Liver (tissue), 9 donors: ENCODE results near the gene NMNAT1. TPM values are rescaled to one million over a fixed set of nuclear protein-coding genes. Genes with fewer than 3 reads are reported as not detected.

Source experiments
- DNase-seq: peaks from one replicate; pipeline ENCODE4 v3.0.0-alpha.2; 2017; ENCODE audit warnings: low spot score
- H3K27ac ChIP-seq, 2 donors: one replicate each; pipeline ENCODE4 v1.7.0; 2013; ENCODE audit warnings: inconsistent platforms in 2 of 2, low read length in 2 of 2, control low read depth in 1 of 2, low read depth in 1 of 2, mild to moderate bottlenecking in 1 of 2
- H3K27me3 ChIP-seq, 4 donors: one replicate each; pipeline versions ENCODE4 v1.6.1 to v1.7.0; 2013; ENCODE audit warnings: low read length in 3 of 4, inconsistent platforms in 1 of 4, mild to moderate bottlenecking in 1 of 4, moderate library complexity in 1 of 4; ENCODE audit not compliant: control insufficient read depth in 4 of 4, insufficient read depth in 4 of 4
- H3K36me3 ChIP-seq, 4 donors: one replicate each; pipeline versions ENCODE4 v1.6.1 to v1.7.0; 2013; ENCODE audit warnings: low read length in 3 of 4, mild to moderate bottlenecking in 3 of 4, low read depth in 1 of 4, moderate library complexity in 1 of 4; ENCODE audit not compliant: control insufficient read depth in 4 of 4, insufficient read depth in 3 of 4
- H3K4me1 ChIP-seq, 4 donors: one replicate each; pipeline versions ENCODE4 v1.6.1 to v1.7.0; 2013; ENCODE audit warnings: low read length in 3 of 4, mild to moderate bottlenecking in 3 of 4, moderate library complexity in 1 of 4; ENCODE audit not compliant: control insufficient read depth in 4 of 4, insufficient read depth in 4 of 4
- H3K4me3 ChIP-seq, 3 donors: one replicate each; pipeline versions ENCODE4 v1.6.1 to v1.7.0; 2013; ENCODE audit warnings: low read length in 3 of 3, control low read depth in 1 of 3, low read depth in 1 of 3, mild to moderate bottlenecking in 1 of 3
- H3K9ac ChIP-seq, 2 donors: one replicate each; pipeline ENCODE4 v1.7.0; 2013; ENCODE audit warnings: low read length in 2 of 2, mild to moderate bottlenecking in 2 of 2, moderate library complexity in 2 of 2, control low read depth in 1 of 2, low read depth in 1 of 2
- H3K9me3 ChIP-seq, 4 donors: one replicate each; pipeline versions ENCODE4 v1.6.1 to v1.7.0; 2013; ENCODE audit warnings: low read length in 3 of 4; ENCODE audit not compliant: control insufficient read depth in 4 of 4
- EGR1 ChIP-seq, 2 donors: IDR thresholded peaks; 2 replicates each; pipeline ENCODE4 v1.6.1; 2016 to 2018; ENCODE audit warnings: antibody characterized with exemption in 2 of 2, low read depth in 2 of 2
- FOXA1 ChIP-seq: IDR thresholded peaks from 2 replicates; pipeline ENCODE4 v1.6.1; 2016; ENCODE audit warnings: antibody characterized with exemption
- FOXA2 ChIP-seq: IDR thresholded peaks from 2 replicates; pipeline ENCODE4 v1.6.1; 2016; ENCODE audit warnings: antibody characterized with exemption
- GABPA ChIP-seq, 2 donors: IDR thresholded peaks in 1 of 2; conservative IDR thresholded peaks in 1 of 2; 2 replicates each; pipeline ENCODE4 v1.6.1; 2016; ENCODE audit warnings: antibody characterized with exemption in 2 of 2, mild to moderate bottlenecking in 1 of 2, moderate library complexity in 1 of 2
- HNF4A ChIP-seq, 2 donors: conservative IDR thresholded peaks; 2 replicates each; pipeline ENCODE4 v1.6.1; 2016; ENCODE audit warnings: antibody characterized with exemption in 2 of 2, mild to moderate bottlenecking in 2 of 2
- HNF4G ChIP-seq: IDR thresholded peaks from 2 replicates; pipeline ENCODE4 v1.6.1; 2016; ENCODE audit warnings: antibody characterized with exemption
- JUND ChIP-seq, 2 donors: IDR thresholded peaks; 2 replicates each; pipeline ENCODE4 v1.6.1; 2016; ENCODE audit warnings: antibody characterized with exemption in 2 of 2
- NR2F2 ChIP-seq: IDR thresholded peaks from 2 replicates; pipeline ENCODE4 v1.6.1; 2016; ENCODE audit warnings: antibody characterized with exemption
- RAD21 ChIP-seq, 2 donors: IDR thresholded peaks; 2 replicates each; pipeline ENCODE4 v1.6.1; 2016; ENCODE audit warnings: antibody characterized with exemption in 2 of 2, mild to moderate bottlenecking in 2 of 2
- RXRA ChIP-seq, 2 donors: IDR thresholded peaks; 2 replicates each; pipeline ENCODE4 v1.6.1; 2017 to 2018; ENCODE audit warnings: antibody characterized with exemption in 2 of 2, mild to moderate bottlenecking in 1 of 2
- SP1 ChIP-seq: IDR thresholded peaks from 2 replicates; pipeline ENCODE4 v1.6.1; 2018; ENCODE audit warnings: antibody characterized with exemption, mild to moderate bottlenecking
- YY1 ChIP-seq: IDR thresholded peaks from 2 replicates; pipeline ENCODE4 v1.6.1; 2016; ENCODE audit warnings: antibody characterized with exemption, mild to moderate bottlenecking
- WGBS: extraction: QIAGEN DNeasy Blood & Tissue Kit; methylation state at CpG from one replicate; pipeline ENCODE4 v1.1.7; 2013; 5-methylcytosine and 5-hydroxymethylcytosine counted together
- polyA plus RNA-seq, 2 donors: library from polyadenylated mRNA; stranded (reverse) in 1 of 2; unstranded in 1 of 2; fragments of 200-250 nt in 1 of 2; fragments of >200 nt in 1 of 2; fragmentation: Nextera tagmentation in 1 of 2; extraction: Ambion mirVana in 1 of 2; gene quantifications; one replicate each; pipeline versions ENCODE4 v1.2.1 to v1.2.3, GENCODE V29; 2013 to 2015
- total RNA-seq, 2 donors: library from RNA; depleted of rRNA; stranded (reverse); fragments of >200 nt; gene quantifications; one replicate each; pipeline ENCODE4 v1.2.3, GENCODE V29; 2014
- TF ChIP-seq, protein P1 (sequence below): IDR thresholded peaks from 2 replicates; pipeline ENCODE4 v1.6.1; 2016; ENCODE audit warnings: antibody characterized with exemption, mild to moderate bottlenecking
- TF ChIP-seq, protein P2 (sequence below): fragments of 150-350 bp; IDR thresholded peaks from 2 replicates; pipeline ENCODE4 v1.5.1; 2017; ENCODE audit warnings: improper control_type of control experiment, low read depth, low read length; ENCODE audit not compliant: missing input control
- TF ChIP-seq, protein P3 (sequence below): IDR thresholded peaks from 2 replicates; pipeline ENCODE4 v1.6.1; 2016; ENCODE audit warnings: antibody characterized with exemption
- TF ChIP-seq, protein P4 (sequence below): IDR thresholded peaks from 2 replicates; pipeline ENCODE4 v1.6.1; 2016; ENCODE audit warnings: antibody characterized with exemption
- TF ChIP-seq, protein P5 (sequence below): IDR thresholded peaks from 2 replicates; pipeline ENCODE4 v1.6.1; 2016; ENCODE audit warnings: antibody characterized with exemption
- donor health status: healthy.
- donor health status: healthy.
- donor health status: healthy.
- donor health status: healthy.
- donor health status: healthy.

The NMNAT1 gene
- total and polyA plus RNA-seq, 4 donors = 5.2 to 7.4 (median 5.6) TPM

DNA sequence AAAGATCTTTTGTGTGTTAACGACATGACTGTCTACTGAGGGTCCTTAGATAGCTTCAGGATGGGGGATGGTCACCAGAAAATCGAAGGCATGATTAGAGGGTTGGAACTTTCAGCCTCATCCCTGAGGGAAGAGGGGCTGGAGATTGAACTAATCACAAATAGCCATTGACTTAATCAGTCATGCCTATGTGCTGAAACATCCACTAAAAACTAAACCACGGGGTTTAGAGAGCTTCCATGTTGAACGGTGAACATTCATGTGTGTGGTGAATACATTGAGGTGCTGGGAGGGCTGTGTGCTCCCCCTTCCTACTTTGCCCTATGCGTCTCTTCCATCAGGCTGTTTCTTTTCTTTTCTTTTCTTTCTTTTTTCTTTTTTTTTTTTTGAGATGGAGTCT lies 70.7 kb downstream of the NMNAT1 start:
- TF ChIP-seq, protein P1, sequence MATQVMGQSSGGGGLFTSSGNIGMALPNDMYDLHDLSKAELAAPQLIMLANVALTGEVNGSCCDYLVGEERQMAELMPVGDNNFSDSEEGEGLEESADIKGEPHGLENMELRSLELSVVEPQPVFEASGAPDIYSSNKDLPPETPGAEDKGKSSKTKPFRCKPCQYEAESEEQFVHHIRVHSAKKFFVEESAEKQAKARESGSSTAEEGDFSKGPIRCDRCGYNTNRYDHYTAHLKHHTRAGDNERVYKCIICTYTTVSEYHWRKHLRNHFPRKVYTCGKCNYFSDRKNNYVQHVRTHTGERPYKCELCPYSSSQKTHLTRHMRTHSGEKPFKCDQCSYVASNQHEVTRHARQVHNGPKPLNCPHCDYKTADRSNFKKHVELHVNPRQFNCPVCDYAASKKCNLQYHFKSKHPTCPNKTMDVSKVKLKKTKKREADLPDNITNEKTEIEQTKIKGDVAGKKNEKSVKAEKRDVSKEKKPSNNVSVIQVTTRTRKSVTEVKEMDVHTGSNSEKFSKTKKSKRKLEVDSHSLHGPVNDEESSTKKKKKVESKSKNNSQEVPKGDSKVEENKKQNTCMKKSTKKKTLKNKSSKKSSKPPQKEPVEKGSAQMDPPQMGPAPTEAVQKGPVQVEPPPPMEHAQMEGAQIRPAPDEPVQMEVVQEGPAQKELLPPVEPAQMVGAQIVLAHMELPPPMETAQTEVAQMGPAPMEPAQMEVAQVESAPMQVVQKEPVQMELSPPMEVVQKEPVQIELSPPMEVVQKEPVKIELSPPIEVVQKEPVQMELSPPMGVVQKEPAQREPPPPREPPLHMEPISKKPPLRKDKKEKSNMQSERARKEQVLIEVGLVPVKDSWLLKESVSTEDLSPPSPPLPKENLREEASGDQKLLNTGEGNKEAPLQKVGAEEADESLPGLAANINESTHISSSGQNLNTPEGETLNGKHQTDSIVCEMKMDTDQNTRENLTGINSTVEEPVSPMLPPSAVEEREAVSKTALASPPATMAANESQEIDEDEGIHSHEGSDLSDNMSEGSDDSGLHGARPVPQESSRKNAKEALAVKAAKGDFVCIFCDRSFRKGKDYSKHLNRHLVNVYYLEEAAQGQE = no peak
- TF ChIP-seq YY1 (no peak), FOXA2 (no peak), RAD21 (IDR thresholded peaks at IDR 0.05) (no peak), HNF4G (no peak), GABPA (IDR thresholded peaks at IDR 0.05 in 1 of 2, conservative IDR thresholded peaks at IDR 0.05 in 1 of 2) (no peak), JUND (IDR thresholded peaks at IDR 0.05) (no peak), RXRA (IDR thresholded peaks at IDR 0.05) (no peak), FOXA1 (no peak), NR2F2 (no peak), HNF4A (conservative IDR thresholded peaks at IDR 0.05) (no peak)
- TF ChIP-seq, protein P2, sequence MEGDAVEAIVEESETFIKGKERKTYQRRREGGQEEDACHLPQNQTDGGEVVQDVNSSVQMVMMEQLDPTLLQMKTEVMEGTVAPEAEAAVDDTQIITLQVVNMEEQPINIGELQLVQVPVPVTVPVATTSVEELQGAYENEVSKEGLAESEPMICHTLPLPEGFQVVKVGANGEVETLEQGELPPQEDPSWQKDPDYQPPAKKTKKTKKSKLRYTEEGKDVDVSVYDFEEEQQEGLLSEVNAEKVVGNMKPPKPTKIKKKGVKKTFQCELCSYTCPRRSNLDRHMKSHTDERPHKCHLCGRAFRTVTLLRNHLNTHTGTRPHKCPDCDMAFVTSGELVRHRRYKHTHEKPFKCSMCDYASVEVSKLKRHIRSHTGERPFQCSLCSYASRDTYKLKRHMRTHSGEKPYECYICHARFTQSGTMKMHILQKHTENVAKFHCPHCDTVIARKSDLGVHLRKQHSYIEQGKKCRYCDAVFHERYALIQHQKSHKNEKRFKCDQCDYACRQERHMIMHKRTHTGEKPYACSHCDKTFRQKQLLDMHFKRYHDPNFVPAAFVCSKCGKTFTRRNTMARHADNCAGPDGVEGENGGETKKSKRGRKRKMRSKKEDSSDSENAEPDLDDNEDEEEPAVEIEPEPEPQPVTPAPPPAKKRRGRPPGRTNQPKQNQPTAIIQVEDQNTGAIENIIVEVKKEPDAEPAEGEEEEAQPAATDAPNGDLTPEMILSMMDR = no peak
- Histone ChIP-seq H3K27me3 (no peaks in the 10 kb centered on the region), H3K4me1 (no peaks in the 10 kb centered on the region), H3K27ac (no peak overlapping the region), H3K36me3 (no peaks in the 10 kb centered on the region), H3K9me3 (no peaks in the 10 kb centered on the region), H3K9ac (no peak overlapping the region), H3K4me3 (no peak overlapping the region)
- DNase-seq = no peak
- WGBS = 88% methylated on average over 5 of the region's 5 CpGs

DNA sequence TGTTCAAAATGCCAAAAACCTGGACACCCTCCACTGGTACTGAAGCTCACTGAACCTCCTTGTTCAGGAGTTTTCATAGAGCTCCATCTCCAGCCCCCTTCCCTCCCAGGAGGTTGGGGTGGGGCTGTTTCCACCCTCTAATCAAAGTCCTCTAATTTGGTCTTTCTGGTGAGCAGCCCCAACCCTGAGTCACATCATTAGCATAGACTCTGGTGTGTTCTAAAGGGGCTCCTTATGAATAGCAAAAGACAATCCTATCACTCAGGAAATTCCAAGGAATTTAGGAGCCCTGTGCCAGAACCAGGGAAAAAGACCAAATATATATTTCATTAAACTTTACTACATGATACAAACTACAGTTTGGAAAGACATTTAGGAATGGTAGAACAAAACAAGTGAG lies 76.3 kb downstream of the NMNAT1 start:
- Histone ChIP-seq H3K27ac (no peak overlapping the region), H3K4me3 (no peak overlapping the region), H3K36me3 (no peaks in the 10 kb centered on the region), H3K9ac (no peak overlapping the region), H3K27me3 (no peaks in the 10 kb centered on the region), H3K9me3 (no peaks in the 10 kb centered on the region), H3K4me1 (no peaks in the 10 kb centered on the region)
- DNase-seq = no peak
- no peak for TF ChIP-seq RXRA (IDR thresholded peaks at IDR 0.05)
- TF ChIP-seq NR2F2 = no peak
- TF ChIP-seq, protein P3, sequence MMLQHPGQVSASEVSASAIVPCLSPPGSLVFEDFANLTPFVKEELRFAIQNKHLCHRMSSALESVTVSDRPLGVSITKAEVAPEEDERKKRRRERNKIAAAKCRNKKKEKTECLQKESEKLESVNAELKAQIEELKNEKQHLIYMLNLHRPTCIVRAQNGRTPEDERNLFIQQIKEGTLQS = no peak
- no peak for TF ChIP-seq HNF4G
- TF ChIP-seq, protein P4, sequence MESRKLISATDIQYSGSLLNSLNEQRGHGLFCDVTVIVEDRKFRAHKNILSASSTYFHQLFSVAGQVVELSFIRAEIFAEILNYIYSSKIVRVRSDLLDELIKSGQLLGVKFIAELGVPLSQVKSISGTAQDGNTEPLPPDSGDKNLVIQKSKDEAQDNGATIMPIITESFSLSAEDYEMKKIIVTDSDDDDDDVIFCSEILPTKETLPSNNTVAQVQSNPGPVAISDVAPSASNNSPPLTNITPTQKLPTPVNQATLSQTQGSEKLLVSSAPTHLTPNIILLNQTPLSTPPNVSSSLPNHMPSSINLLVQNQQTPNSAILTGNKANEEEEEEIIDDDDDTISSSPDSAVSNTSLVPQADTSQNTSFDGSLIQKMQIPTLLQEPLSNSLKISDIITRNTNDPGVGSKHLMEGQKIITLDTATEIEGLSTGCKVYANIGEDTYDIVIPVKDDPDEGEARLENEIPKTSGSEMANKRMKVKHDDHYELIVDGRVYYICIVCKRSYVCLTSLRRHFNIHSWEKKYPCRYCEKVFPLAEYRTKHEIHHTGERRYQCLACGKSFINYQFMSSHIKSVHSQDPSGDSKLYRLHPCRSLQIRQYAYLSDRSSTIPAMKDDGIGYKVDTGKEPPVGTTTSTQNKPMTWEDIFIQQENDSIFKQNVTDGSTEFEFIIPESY = no peak
- TF ChIP-seq GABPA (IDR thresholded peaks at IDR 0.05 in 1 of 2, conservative IDR thresholded peaks at IDR 0.05 in 1 of 2) = no peak
- TF ChIP-seq, protein P5, sequence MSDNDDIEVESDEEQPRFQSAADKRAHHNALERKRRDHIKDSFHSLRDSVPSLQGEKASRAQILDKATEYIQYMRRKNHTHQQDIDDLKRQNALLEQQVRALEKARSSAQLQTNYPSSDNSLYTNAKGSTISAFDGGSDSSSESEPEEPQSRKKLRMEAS = no peak
- no peak for TF ChIP-seq YY1
- TF ChIP-seq SP1 = no peak
- TF ChIP-seq, protein P2 = no peak
- TF ChIP-seq EGR1 (IDR thresholded peaks at IDR 0.05; ENCODE audit: low read depth in 2 of 2) = no peak
- TF ChIP-seq FOXA1 = no peak
- TF ChIP-seq HNF4A (conservative IDR thresholded peaks at IDR 0.05) = no peak
- TF ChIP-seq RAD21 (IDR thresholded peaks at IDR 0.05) = no peak
